ENCODE data around the gene HOXA9. TPM values are rescaled to one million over a fixed set of nuclear protein-coding genes. Genes with fewer than 3 reads are reported as not detected.

HOXA9 gene
- total and polyA plus RNA-seq, 10 of the 15 experiments (the other 5 are each of a cell fraction or from before 2014, with no cell fraction given): not detected

DNA sequence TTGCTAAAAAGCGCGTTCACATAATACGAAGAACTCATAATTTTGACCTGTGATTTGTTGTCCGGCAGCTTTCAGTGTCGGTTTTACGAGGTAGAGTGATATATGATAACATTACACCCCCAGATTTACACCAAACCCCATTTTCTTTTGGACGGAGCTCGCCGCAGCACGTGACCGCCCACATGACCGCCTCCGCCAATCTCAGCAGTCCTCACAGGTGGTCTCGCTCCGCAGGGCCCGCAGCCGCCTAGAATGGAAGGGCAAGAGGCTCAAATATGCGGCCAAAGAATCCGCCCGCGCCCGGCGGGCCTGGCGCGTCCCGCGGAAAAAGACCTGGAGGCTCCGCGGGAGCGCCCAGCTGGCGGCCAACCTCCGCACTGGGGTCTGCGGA, 8.8 kb downstream of the HOXA9 start, which contains the start of gene HOXA7 (continued):
- TF ChIP-seq NRF1 (conservative IDR thresholded peaks at IDR 0.05; ENCODE audit: low read depth, low read length) (no peak), SUZ12 (IDR thresholded peaks at IDR 0.05; ENCODE audit: unreplicated experiment) (peak; percentile 27)

DNA sequence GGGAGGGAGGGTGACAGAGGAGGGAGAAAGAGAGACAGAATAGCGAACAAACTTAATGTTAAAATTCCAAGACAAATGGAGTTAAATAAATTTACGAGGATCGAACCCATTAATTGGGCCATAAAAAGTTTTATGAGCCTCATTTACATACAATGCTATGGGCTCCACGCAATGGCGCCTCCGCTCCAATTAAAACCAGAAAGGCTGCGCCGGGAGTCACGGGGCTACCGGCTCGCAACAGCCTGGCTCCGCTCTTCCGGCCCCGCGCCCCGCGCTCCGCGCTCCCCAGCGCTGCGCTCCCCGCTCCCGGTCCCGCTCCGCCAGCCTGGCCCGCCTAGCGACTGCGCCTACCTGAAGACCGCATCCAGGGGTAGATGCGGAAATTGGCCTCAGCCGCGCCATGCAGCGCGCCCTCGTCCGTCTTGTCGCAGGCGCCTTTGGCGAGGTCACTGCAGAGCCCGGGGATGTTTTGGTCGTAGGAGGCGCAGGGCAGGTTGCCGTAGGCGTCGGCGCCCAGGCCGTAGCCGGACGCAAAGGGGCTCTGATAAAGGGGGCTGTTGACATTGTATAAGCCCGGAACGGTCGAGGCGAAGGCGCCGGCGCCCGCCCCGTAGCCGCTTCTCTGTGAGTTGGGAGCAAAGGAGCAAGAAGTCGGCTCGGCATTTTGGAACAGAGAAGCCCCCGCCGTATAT, 9.4 kb downstream of the HOXA9 start:
- intact Hi-C loops (cut with micrococcal nuclease; ENCODE audit: unreplicated experiment): no loop called here
- Histone ChIP-seq H3K79me2 (ENCODE audit: control insufficient read depth, insufficient read depth, low read length) (no peaks in the 10 kb centered on the region), H3K4me3 (no peak overlapping the region), H3K9ac (ENCODE audit: control insufficient read depth, insufficient read depth, low read length) (no peak overlapping the region), H3K4me1 (ENCODE audit: control insufficient read depth, insufficient read depth, low read length) (no peaks in the 10 kb centered on the region; the same call in 1 of the 2 replicates), H3K36me3 (ENCODE audit: control insufficient read depth in 2 of 2, insufficient read depth in 2 of 2, low read length in 1 of 2) (no peaks in the 10 kb centered on the region), H3K27me3 (replicated peaks in 1 of 2; ENCODE audit: control insufficient read depth in 2 of 2, insufficient read depth in 2 of 2, low read length in 1 of 2) (peaks cover 22 to 60% of the 10 kb centered on the region in 2 experiments), H3K27ac (ENCODE audit: control insufficient read depth, insufficient read depth) (no peak overlapping the region), H2AFZ (ENCODE audit: control insufficient read depth, low read depth, low read length) (no peak overlapping the region), H3K4me2 (ENCODE audit: control insufficient read depth, insufficient read depth) (no peak overlapping the region; the same call in 1 of the 2 replicates), H4K20me1 (ENCODE audit: control insufficient read depth, insufficient read depth) (no peaks in the 10 kb centered on the region), H3K9me3 (replicated peaks; ENCODE audit: control insufficient read depth, insufficient read depth, low read length) (no peaks in the 10 kb centered on the region; the same call in 2 of the 3 replicates)
- ChIA-PET CTCF (interaction anchor here (0.6 to 1.2 kb wide), 3 partner anchors 301 to 488 kb away, joined by 3 to 4 read pairs (median 3); no protein-coding TSS in a partner anchor), SMC1A (ENCODE audit: uncharacterized antibody, unreplicated experiment) (interaction anchor here (1.0 kb wide), 1 partner anchor 300 kb away, joined by 3 read pairs; no protein-coding TSS in a partner anchor), RAD21 (ENCODE audit: unreplicated experiment) (no interaction called here), POLR2A (no interaction called here)
- DNase-seq (ENCODE audit: low read depth, low spot score) (no peak), FAIRE-seq (no peak), ATAC-seq (no peak)
- 5% methylated on average over 58 of the region's 63 CpGs for WGBS (ENCODE audit: insufficient coverage, insufficient replicate concordance, low lambda C conversion rate, missing lambda C conversion rate)
- in situ Hi-C loops (cut with MboI): loop anchor here (5.0 to 25.0 kb wide), 3 partner anchors 789 to 1294 kb away; no protein-coding TSS in a partner anchor
- no TSS peak for BruUV-seq (replicated peaks)
- TF ChIP-seq SUZ12 (IDR thresholded peaks at IDR 0.05; ENCODE audit: unreplicated experiment): peak; percentile 91
- no peak for TF ChIP-seq ASH2L (IDR thresholded peaks at IDR 0.05; ENCODE audit: borderline replicate concordance, low read depth)
- no peak for TF ChIP-seq TCF12 (IDR thresholded peaks at IDR 0.05; ENCODE audit: low read depth, low read length)
- TF ChIP-seq HDAC6 (IDR thresholded peaks at IDR 0.05; ENCODE audit: unreplicated experiment): peak; percentile 86
- TF ChIP-seq NBN (IDR thresholded peaks at IDR 0.05): no peak

Measured in GM12878 (cell line).